HG03558 (cell line): ENCODE results near the gene XAB2.

ENCODE experiments used
- ATAC-seq: cut with Tn5 transposase; IDR thresholded peaks from one replicate; pipeline ENCODE4 v1.9.1; 2021; ENCODE audit warnings: moderate number of reproducible peaks; ENCODE audit not compliant: unreplicated experiment; ENCODE audit errors: extremely low read depth

XAB2 gene

DNA sequence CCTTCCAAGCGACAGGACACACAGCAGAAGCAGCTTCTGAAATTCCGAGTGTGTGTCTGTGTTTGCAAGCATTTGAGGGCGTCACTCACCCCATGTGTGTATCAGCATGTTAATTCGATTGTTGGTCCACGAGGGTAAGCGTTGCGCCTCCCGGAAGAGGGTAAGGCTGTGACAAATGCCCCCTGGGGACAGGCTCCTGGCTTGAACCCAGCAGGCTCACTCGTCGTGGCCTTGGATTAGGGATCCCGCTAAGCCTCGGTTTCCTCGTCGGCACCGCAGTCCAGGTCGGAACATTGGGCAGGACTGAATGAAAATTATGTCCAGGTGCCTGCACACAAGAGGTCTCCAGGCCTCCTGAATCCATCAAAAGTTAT is 7.0 kb upstream of the XAB2 start:
- no peak for ATAC-seq

DNA sequence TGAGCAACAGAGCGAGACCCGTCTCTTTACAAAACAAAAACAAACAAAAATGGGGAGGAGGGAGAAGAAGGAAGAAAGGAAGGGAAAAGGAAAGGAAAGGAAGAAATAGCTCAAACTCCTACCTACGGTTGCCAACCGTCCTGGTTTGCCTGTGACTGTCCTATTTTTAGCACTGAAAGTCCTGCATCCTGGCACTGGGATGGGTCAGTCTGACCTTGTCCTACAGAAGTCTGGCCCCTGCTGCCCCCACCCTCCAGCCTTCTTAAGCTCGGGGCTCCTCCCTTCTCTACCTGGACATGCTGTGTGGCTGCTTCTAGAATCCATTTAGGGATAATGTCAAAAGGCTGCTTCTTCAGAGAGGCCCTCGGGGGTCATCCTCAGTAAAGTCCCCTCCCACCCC is 6.3 kb upstream of the XAB2 start:
- no peak for ATAC-seq

DNA sequence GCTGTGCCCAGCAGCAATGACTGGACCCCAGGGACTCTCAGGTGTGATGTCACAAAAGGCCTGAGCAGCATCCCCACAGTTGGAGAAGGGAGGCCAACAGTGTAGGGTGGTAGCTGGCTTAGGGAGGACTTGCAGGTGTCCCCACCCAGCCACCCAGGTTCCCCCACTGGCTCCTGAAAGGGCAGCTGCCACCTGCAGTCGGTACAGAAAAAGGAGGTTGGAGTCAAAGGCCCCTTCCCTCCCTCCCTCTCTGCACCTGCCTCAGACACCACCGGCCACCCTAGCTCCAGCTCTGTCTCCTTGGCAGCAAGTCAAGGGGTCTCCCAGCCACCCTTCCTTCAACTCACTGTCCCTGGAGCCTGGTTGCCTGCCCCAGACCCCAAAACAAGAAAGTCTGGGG is 4.4 kb upstream of the XAB2 start, which contains the start of gene PCP2:
Gene PCP2 (minus strand): TSS at position 22 of the 400 bp plus-strand sequence. CDS start 262 bp downstream, outside the sequence.
- ATAC-seq = no peak

DNA sequence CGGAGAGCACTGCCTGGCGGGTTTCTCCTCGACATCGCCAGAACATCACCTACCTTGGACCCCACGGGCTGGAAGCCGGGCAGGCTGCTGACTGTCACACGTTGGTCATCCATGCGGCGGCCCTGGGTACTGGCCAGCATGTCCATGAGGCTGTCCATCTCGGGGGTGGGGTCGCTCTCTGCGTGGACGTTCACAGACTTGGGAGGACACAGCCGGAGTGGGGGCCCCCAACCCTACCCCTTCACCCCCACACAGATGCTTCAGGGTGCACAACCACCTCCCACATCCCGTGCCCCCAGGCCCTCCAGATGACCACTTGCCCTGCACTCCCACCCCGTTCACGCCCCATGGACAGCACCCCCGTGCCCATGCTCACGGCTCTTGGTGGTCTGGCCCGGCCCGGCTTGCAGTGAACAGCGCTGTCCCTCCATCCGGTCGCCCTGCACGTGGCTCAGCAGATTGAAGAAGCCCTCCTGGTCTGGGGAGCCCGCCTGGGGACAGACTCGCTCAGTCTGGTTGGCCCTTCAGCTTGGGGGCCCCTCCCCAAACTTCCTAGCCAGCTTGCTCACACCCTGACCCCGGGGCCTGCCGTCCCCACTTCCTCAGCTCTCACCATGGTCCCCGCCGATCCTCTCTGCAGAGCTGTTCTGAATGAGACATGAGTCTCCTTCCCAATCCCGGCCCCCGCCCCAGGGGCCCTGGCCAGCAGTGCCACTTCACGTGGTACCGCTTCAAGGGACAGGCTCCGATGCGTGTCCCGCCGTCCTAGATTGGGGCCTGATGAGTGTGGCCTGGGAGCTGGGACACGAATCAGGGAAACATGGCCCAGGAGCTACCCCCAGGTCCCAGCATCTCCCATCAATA is 3.2 kb upstream of the XAB2 start:
- ATAC-seq = no peak

DNA sequence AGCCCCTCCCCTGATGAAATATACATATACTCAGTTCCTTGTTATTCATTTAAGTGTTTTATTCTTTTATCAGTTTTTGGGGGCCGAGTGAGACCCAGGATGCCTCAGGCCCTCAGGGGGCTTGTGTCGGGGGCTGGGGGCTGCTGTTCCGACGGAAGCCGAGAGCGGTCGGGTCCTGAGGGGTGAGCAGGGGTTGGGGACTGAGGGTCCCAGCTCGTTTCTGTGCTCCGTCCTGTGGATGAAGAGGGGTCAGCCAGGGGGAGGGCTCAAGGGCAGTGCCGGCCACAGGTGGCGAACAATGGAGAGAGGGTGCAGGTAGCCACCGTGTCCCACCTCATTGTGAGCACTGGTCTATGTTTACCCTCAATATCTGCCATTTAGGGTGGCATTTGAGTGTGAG is 2.2 kb upstream of the XAB2 start:
- ATAC-seq = no peak

DNA sequence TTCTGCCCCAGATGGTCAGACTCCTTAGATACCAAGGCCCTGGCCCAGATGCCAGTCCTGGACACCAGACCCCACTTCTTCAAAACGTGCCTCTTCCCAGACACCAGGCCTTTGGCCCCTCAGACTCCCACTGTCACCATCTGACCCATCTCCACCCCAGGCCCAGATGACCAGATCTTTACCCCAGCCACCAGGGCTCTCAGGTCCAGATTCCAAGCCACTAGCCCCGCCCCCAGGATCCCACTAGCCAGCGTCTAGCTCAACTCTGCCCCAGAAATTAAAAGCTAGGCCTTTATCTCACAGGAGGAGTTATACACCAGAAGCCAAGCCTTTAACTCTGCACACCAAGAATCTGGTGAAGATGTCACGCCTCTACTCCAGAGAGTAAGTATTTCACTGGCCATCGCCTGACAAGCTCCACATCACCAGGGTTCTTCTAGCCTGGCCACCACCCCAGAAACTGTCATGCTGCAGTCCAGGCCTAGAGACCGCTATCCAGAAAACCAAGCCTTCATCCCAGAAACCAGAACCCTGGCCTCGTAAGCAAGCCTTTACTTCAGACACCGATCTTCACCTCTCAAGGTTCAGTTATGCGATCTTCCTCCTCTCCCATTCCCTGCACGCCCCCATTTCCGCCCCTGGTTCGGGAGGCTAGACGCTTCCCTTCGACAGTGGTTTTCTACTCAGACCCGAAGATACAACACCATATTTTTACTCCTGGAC is 595 bp downstream of the XAB2 start:
- ATAC-seq = no peak

DNA sequence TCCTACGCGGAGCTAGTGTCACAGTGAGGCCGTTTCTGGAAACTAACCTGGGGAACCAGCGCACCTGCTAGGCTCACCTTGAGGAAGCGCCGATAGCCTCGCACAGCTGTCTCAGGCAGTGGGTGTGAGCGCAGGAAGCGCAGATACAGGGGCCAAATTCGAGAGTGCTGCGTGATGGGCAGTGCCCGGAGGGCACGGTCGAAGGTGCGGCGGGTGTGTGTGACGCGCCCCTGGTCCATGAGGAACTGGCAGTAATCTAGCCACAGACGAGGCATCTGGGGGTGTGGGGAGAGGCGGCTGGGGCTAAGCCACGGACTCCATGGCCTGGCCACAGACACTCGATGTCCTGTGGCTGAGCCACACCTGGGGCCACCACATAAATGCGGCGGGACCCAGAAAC is 2.2 kb downstream of the XAB2 start:
- no peak for ATAC-seq

DNA sequence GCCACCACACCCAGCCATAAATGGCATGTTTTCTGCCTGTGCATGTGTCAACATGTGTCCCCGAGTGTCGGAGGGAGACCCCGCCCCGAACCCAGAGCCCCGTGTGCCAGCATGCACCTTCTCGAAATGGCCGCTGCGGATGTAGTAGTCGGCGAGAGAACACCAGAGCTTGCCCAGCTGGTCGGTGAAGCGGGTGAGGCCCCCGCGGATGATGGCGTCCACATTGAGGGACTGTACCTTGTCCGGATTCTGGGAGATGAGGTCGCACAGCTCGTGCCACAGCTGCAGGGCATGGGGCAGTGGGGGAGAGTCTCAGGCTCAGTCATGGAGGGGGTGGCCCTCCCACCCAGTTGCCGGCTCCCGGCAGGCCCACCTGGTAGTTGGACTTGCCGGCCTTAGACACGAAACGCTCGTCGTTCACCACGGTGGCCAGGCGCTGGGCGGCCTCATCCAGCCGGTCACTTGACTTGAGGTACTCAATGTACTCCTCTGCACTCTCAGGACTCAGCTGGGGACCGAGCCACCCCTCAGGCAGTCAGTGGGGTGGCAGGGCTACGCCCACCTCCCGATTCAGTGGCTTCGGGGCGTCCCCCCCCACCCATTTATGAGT is 3.5 kb downstream of the XAB2 start:
- ATAC-seq = no peak

DNA sequence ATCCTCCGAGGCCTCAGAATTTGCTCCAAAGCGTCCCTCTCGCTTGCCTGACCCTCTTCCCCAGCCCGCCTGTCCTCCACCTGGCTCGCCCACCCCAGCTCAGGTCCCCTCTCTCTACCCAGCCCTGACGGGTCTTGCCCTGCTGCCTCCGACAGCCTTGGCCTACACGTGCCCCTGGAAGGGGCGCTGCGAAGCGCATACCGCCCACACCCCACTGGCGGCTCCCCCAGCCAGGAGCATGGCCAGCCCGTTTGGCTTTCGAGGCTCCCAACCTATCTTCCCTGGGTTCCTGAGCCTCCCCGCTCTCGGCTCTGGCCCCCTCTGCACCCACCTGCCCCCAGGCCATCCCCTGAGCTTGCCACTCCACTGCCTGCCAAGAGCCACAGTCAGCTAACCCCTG is 4.5 kb downstream of the XAB2 start:
- ATAC-seq = no peak

DNA sequence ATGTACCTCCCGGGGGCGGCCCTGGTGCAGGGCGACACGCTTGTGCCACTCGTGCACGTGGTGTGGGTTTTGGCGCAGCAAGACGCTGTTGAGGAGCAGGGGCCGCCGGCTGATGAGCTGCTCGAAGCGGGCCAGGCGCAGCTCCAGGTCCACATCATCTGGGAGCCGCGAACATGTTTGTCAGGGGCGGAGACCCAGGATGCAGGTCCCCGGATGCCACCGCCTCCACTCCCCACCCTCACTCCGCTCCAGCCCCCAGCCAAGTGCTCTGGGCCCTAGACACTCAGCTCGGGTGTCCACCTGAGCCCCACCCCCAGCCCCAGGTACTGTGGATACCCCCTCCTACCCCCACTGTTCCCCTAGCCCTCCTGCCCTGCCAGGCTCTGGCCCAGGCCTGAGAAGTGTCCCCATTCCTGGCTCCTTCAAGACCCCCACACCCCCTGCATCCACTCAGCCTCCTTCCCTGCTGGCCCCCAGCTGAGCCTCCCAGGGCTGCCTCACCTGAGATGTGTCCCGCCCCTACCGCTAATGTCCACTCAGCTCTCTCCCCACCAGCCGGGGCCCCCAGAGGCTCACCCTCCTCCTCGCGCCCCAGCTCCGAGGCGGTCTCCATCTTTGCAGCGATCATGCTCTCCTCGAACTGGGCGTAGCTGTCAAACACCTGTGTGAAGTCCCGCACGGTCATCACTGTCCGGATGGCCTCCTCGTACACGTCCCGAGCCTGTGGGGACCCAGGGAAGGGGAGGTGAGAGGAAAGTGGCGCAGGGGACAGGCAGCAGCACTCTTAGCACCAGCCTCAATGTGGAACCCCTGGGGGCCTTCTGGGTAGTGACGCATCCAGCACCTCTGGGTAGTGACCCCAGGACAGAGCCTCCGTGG is 5.4 kb downstream of the XAB2 start:
- ATAC-seq = no peak

DNA sequence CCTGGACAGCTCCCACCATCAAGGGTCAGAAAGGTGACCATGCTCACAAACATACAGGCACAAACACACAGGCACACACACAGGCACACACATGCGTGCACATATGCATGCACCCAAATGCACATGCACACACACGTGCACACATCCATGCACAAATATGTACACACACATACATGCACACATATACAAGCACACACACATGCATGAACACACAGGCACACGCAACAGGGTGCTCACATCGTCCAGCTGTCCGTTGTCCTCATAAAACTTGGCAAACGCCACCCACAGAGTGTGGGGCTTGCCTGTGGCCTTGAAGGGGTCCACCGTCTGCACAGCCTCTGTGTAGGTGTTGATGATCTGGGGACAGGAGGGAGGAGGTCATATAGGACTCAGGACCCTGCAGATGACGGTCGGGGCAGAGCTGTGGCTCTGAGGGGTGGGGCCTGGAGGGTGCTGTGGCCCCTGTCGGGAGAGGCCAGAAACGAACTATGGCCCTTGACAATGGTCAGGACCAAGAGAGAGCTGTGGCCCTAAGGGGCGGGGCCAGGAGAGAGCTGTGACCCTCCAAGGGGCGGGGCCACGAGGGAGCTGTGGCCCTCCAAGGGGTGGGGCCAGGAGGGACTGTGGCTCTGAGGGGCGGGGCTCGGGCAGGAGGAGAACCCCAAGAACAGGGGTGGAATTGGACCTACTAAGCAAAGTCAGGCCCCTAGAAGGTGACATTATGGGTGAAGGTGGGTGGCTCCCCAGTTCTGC is 6.2 kb downstream of the XAB2 start:
- no peak for ATAC-seq

DNA sequence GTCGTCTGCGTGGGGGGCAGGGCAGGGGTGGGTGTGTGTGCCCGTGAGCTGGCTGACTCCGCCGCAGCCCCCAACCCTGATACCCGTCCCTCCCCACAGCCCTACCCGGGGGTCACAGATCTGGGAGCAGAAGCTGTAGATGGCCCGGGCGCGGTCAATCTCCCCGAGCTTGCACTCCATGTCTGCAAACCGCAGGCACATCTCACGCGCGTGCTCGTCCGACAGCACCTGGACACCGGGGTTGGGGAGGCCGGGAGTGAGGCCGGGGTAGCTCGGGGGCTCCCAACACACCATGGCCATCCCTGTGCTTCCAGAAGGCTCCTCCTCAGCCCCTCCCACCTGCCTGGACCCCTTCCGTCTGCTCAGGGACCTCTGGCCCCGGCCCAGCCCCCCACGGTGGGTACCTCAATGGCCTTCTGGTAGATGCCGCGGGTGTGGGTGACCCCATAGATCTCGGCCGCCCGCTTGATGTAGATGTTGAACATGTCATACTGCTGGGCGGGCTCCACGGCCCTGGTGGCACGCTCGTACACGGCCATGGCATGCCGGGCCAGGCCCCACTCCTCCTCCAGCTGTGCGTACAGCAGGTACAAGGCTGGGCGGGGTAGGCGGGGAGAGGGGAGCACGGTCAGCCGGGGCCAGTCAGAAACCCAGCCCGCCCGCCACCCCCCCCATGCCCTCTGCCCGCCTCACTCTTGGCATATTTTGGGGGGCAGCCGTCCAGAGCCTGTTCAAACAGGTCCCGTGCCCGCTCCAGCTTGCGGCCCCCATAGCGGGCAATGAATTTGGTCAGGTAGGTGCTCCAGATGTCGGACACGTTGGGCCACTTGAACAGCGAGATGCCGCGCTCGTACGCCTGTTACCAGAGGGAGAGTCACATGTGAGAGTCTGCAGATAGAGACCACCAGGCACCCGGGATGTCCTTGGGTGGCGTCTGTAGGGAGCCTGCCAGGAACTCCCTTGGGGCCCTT is 8.6 kb downstream of the XAB2 start:
- no peak for ATAC-seq

DNA sequence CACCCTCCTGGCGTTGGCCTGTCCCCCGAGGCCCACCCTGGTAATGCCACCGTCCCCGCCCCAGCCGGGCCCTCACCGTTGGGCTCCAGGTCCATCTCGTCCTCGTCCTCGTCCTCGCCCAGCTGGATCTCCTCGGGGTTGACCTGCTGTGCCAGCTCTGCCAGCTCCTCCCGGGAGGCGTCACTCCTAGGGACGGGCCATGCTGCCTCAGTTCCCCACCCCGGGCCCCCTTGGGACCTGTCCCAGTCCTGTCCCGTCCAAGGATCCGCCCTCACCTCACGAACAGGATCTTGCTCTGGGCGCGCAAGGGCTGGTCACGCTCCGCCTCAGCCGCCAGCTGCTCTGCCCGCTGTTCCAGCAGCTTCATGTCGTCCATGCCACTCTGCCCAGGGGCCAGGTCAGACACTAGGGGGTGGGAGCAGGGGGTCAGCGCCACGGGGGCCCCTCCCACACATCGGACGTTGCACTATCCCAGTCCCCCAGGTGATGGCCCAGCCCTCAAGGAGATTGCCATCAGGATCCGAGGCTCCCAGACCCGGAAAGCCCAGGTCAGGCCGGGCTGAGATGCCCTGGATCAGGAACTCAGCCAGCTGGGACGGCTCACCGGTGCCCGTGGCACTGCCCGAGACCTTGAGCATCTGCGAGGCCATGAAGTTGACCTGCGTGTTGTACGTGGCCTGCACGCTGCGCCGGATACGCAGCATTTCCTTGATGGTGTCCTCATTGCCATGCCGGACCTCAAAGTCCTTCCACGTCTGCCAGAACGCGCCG is 9.5 kb downstream of the XAB2 start:
- ATAC-seq = no peak

DNA sequence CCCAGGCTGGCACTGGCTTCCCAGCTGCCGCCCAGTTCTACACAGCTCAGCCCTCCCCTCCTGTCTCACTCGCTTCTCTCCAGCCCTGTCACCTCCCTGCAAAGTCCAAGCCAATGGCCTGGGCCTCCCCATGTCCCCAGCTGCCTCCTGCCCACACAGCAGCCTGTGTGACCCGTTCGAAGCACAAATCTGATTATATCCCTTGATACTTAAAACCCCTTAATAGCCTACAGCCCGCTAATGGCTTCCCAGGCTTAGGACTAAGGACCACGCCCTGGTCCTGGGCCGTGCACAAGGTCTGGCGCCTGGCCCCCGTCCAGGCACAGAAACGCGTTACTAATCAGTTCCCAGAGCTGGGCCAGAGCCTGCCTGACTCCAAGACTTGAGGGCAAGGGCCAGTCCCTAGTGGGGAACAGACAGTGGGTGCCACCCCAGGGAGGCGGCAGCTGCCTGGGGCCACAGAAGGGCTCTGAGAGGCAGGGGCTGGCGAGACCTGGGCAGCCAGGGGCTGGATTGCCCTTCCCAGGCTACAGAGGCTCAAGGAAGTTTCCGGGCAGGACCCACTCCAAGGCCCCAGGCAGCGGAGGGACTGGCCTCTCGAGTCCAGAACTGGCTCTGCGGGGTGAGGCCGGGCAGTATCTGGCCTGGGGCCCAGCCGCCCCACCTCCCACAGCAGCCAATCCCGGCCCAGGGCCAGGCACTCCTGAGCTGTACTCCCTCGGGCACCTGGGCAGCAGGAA is 10.4 kb downstream of the XAB2 start:
- no peak for ATAC-seq

DNA sequence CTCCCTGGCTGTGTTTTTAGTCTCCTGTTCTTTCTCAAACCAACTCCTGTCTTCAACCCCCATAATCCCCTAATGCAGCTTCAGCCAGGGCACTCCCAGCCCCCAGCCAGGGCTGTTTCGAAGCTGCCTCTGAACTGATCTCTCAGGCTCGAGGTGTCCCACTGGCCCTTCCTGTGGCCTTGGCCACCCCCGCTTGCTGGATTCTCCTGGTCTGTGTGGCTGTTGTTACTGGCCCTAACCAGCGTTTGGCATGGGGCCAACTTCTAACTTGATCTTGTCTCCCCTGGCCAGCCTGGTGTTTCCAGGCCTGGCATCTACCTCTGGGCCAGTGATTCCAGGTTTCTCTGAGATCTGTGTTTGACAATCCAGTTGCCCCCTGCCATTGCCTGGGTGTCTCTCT is 11.0 kb downstream of the XAB2 start:
- ATAC-seq = no peak

DNA sequence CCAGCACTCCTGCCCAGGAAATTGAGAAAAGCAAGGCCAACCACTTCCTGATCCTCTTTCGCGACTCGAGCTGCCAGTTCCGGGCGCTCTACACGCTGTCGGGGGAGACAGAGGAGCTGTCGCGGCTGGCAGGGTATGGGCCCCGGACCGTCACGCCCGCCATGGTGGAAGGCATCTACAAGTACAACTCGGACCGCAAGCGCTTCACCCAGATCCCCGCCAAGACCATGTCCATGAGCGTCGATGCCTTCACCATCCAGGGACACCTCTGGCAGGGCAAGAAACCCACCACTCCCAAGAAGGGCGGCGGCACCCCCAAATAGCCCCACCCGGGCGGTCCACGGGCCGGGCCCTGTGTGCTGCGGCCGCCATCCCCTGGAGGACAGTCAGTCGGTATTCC is 11.6 kb downstream of the XAB2 start:
- ATAC-seq = no peak

DNA sequence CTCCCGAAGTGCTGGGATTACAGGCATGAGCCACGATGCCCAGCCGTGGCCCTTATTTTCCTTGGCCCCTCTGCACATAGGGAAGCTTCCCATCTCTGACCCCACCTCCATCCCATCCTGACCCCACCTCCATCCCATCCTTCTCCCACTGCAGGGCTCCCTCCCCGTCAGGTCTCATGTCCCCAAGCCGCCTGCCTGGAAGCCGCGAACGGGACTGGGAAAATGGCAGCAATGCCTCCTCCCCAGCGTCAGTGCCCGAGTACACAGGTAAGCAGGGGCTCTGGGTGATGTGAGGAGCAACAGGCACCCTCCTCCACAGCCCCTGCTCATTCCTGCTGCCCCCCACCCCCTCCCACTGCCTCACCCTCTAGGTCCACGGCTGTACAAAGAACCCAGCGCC is 12.2 kb downstream of the XAB2 start:
- ATAC-seq = no peak
